HAP-1 (cell line): ENCODE measurements around the gene PKP1.

Experiments
- DNase-seq, 2 experiments: peaks; one replicate each; pipeline ENCODE4 v3.0.0-alpha.2; 2016 to 2020; ENCODE audit warnings: low spot score in 2 of 2
- H3K27me3 ChIP-seq: fragments of 250-450 bp; sonication (Bioruptor Pico); 2 replicates; pipeline ENCODE4 v1.5.1; 2020; ENCODE audit warnings: low read depth, mild to moderate bottlenecking, moderate library complexity
- H3K36me3 ChIP-seq: fragments of 250-450 bp; sonication (Bioruptor Pico); replicated peaks from 2 replicates; pipeline ENCODE4 v1.5.1; 2020; ENCODE audit warnings: mild to moderate bottlenecking
- H3K4me1 ChIP-seq: fragments of 250-450 bp; sonication (Bioruptor Pico); 2 replicates; pipeline ENCODE4 v1.5.1; 2020; ENCODE audit warnings: mild to moderate bottlenecking
- H3K4me3 ChIP-seq: fragments of 250-450 bp; sonication (Bioruptor Pico); 2 replicates; pipeline ENCODE4 v1.5.1; 2020; ENCODE audit warnings: mild to moderate bottlenecking, moderate library complexity
- H3K9me3 ChIP-seq: fragments of 250-450 bp; sonication (Bioruptor Pico); 2 replicates; pipeline ENCODE4 v1.5.1; 2020; ENCODE audit warnings: mild to moderate bottlenecking, moderate library complexity
- in situ Hi-C: fragments of 300-500 bp; cut with MboI; formaldehyde crosslinking; loops from 3 replicates; pipeline ENCODE4 v1.14.3; 2020; ENCODE audit warnings: low sequenced_read_pairs, inconsistent platforms, mixed read lengths

PKP1 gene

DNA sequence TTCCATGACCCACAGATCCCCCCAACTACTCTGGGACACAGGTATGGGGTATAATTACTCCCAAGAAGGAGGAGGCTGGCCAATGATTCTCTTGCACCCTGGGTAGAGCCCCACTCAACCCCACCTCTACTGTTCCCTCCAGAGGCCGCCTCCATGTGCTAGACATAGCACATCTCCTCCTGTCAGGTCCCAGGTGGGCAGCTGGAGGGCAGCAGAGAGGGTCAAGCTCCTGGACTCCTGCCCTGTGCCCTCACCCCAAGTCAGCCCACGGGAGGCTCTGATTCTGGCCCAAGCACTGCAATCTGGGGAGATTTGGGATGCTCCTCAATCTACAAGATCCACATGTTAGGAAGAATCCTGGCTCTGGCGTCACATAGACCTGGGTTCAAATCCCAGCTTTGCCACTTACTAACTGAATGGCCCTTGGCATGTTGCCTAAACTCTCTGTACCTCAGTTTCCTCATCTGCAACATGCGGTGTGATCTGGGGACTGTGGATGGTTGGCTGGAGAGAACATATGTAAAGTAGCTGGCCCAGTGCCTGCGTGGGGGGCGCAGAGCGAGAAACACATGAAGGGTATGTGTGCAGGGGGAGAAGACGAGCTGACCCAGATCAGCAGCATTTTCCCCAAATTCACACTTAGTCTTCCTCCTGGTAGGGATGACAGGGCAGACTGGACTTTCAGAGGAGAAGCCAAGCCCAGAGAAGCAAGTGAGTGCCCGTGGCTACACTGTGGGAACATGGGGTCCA lies 71.0 kb downstream of the PKP1 start:
- H3K4me3 ChIP-seq: no peak overlapping the region
- in situ Hi-C loops: no loop called here
- H3K36me3 ChIP-seq: no peaks in the 10 kb centered on the region
- H3K27me3 ChIP-seq: peaks cover 16% of the 10 kb centered on the region; the same call in 1 of the 2 replicates
- DNase-seq: no peak
- H3K9me3 ChIP-seq: no peaks in the 10 kb centered on the region
- no peaks in the 10 kb centered on the region for H3K4me1 ChIP-seq

DNA sequence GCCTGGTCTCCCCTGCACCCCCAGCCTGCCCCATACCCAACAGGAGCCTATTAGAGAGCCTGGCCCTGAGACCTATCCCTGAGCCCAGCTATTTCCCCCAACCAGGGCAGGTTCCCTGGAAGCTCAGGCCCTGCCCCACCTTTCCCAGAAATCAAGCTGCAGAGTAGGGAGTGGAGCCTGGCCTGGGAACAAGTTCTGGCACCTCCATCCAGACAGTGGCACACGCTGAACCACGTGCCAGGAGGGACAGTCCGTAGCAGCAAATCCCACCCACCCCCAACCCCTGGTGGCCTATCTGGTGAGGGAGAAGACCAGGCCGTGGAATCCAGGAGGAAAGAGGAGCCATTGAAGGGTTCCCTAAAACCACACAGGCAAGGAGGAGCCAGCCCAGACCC lies 71.6 kb downstream of the PKP1 start:
- H3K4me1 ChIP-seq: no peaks in the 10 kb centered on the region
- in situ Hi-C loops: no loop called here
- no peak overlapping the region for H3K4me3 ChIP-seq
- H3K27me3 ChIP-seq: peaks cover 16% of the 10 kb centered on the region; the same call in 1 of the 2 replicates
- H3K36me3 ChIP-seq: no peaks in the 10 kb centered on the region
- H3K9me3 ChIP-seq: no peaks in the 10 kb centered on the region
- DNase-seq: no peak

DNA sequence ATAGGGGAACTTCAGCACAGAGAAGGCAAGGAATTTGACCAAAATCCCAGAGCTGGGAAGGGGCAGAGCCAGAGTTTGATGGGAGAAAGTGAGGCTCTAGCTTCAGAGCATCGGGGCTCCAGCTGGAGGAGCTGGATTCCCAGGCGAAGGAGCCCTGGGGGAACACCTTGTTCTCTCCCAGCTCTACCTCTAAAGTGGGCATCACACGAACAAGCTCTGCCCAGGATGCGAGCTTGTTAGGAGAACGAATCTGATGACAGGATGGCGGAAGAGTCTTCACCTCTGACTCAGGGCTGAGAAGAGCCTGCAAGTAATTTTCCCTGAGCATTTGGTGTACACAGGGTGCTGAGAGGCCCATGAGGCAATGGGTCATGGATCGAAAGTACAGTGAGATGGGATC lies 72.2 kb downstream of the PKP1 start:
- H3K4me1 ChIP-seq: no peaks in the 10 kb centered on the region
- DNase-seq: no peak
- H3K4me3 ChIP-seq: no peak overlapping the region
- in situ Hi-C loops: no loop called here
- H3K9me3 ChIP-seq: no peaks in the 10 kb centered on the region
- H3K36me3 ChIP-seq: no peaks in the 10 kb centered on the region
- H3K27me3 ChIP-seq: peaks cover 13% of the 10 kb centered on the region; the same call in 1 of the 2 replicates

DNA sequence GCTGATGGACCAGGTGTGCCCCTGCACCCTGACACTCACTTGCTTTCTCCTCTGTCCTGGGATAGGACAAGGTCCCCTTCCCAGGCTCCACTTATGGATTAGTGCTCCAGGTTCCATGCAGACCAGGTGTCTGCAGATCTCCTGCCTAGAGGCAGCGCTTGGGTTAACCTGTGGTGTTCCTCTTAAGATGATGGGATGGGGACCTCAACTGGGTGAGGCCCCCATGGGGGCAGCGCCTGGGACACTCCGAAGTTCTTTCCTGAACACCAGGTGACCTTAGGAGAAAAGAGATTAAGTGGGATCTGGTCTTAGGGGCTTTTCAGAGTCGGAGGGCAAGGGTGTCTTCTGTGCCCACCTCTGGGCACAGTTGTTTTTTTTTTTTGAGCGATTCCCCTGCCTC lies 72.9 kb downstream of the PKP1 start:
- Histone ChIP-seq H3K36me3 (no peaks in the 10 kb centered on the region), H3K4me3 (no peak overlapping the region), H3K27me3 (peaks cover 10% of the 10 kb centered on the region; the same call in 1 of the 2 replicates), H3K4me1 (no peaks in the 10 kb centered on the region), H3K9me3 (no peaks in the 10 kb centered on the region)
- no peak for DNase-seq
- in situ Hi-C loops: no loop called here

DNA sequence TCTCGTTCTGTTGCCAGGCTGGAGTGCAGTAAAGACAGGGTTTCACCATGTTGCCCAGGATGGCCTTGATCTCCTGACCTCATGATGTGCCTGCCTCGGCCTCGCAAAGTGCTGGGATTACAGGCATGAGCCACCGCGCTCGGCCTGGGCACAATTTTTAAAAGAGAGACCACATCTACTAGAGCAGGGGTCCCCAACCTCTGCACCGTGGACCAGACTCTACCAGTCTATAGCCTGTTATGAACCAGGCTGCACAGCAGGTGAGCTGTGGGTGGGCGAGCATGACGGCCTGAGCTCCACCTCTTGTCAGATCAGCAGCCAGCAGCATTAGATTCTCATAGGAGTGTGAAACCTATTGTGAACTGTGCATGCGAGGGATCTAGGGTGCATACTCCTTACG lies 73.4 kb downstream of the PKP1 start:
- Histone ChIP-seq H3K4me1 (no peaks in the 10 kb centered on the region), H3K4me3 (no peak overlapping the region), H3K36me3 (no peaks in the 10 kb centered on the region), H3K27me3 (peaks cover 6% of the 10 kb centered on the region; the same call in 1 of the 2 replicates), H3K9me3 (no peaks in the 10 kb centered on the region)
- in situ Hi-C loops: no loop called here
- DNase-seq: no peak

DNA sequence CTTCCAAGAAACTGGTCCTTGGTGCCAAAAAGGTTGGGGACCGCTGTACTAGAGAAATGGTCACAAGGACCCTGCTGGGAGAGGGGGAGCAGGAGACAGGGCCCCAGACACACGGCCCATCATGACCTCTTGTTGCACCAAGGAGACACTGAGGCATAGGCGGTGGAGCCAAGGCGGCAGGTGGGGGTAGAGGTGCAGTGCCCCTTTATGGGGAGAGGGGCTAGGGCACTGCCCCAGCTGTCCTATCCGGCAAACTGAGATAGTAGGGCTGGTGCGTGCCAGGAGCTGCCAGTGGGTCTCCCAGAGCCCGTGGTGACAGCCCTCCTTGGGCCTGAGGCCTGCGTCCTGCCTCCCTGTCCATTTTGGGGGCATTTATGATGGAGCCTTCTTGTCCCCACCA lies 73.9 kb downstream of the PKP1 start:
- peaks cover 3% of the 10 kb centered on the region; the same call in 1 of the 2 replicates for H3K27me3 ChIP-seq
- no peaks in the 10 kb centered on the region for H3K4me1 ChIP-seq
- no peaks in the 10 kb centered on the region for H3K9me3 ChIP-seq
- H3K4me3 ChIP-seq: no peak overlapping the region
- in situ Hi-C loops: no loop called here
- DNase-seq: no peak
- H3K36me3 ChIP-seq: no peaks in the 10 kb centered on the region

DNA sequence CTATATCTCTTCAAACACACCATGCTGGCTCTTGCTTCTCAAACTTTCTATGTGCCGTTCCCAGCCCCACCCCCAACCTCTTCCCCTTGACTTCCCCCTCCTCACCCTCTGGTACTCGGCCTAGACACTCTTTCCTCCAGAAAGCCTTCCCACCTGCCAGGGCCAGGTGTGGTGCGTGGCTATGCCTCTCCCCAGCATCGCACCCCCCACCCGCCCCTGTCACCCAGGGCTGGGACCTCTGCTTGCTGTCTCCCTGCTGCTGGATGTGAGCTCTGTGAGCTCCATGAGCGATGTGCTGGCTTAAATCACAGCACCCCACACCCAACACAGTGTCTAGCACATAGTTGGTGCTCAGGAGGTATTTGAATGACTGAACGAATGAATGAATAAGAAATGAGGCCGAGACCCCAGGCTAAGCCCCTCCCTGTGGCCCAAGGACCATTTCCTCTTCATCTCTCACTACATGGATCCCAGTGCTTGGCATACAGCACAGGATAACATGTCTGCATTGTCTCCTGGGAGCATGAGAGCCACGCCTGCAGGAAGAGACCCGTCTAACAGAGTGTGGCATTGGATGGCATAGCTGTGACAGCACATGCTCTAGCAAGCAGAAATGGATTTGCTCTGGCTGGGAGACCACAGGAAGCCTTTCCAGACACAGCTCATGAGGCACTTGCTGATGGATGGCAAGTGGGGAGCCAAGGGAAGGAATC lies 74.5 kb downstream of the PKP1 start:
- Histone ChIP-seq H3K27me3 (peaks cover 2% of the 10 kb centered on the region; the same call in 1 of the 2 replicates), H3K9me3 (no peaks in the 10 kb centered on the region), H3K4me3 (no peak overlapping the region), H3K36me3 (no peaks in the 10 kb centered on the region), H3K4me1 (no peaks in the 10 kb centered on the region)
- no peak for DNase-seq
- in situ Hi-C loops: no loop called here

DNA sequence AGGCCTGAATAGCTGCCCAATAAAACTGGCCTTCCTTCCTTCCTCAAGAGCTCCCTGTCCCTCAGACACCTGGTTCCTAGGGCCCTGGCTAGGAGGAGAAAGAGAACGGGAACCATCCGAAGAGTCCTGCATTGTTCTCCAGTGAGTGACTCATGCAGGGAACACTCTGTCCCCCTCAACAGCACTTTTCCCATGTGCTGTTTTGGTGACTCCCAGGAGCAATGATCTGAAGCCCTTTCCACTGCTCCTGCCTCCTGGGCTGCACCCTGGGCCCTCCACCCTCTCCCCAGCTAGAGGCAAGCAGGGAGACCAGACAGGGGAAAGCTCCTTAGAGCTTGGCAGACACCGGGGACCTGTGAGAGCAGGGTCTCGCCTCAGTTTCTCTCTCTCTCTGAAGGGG lies 75.3 kb downstream of the PKP1 start:
- Histone ChIP-seq H3K4me3 (no peak overlapping the region), H3K36me3 (no peaks in the 10 kb centered on the region), H3K9me3 (no peaks in the 10 kb centered on the region), H3K27me3 (peaks cover 2% of the 10 kb centered on the region; the same call in 1 of the 2 replicates), H3K4me1 (no peaks in the 10 kb centered on the region)
- in situ Hi-C loops: no loop called here
- no peak for DNase-seq

DNA sequence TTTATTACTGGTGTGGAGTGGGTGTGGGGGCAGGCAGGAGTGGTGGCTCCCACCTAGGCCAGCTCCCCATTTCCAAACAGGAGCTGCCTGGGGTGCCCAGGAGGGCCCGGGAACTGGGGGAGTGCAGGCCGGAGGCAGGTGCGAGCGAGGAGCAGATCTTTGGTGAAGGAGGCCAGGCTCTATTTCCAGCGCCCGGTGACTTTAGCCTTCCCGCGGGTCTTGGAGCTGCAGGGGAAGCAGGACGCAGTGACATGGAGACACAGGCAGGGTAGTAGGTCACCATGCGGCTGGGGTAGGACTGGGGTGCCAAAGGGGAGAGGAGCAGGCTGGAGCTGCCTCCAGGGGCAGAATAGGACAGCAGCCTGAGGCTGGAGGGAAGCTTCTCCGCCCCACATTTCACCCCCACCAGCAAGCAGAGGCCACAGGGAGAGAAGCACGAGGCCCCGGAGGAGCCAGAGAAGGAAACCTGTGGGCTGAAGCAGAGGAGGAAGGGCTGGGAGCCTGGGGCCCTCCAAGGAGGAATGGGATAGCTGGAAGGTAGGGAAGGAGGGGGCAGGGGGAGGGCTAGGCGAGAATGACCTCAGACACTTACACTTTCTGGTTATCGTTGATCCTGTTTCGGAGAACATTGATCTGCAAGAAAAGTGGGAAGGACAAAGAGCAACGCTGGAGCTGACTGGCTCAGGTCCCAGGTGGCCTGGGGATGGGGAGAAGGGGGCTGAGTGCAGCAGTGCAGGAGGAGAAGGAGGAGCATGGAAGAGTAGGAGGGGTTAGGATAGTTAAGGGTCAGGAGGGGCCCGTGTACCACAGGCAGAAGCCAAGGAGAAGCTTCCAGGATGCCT lies 75.9 kb downstream of the PKP1 start:
- in situ Hi-C loops: no loop called here
- no peaks in the 10 kb centered on the region for H3K4me1 ChIP-seq
- DNase-seq: no peak

DNA sequence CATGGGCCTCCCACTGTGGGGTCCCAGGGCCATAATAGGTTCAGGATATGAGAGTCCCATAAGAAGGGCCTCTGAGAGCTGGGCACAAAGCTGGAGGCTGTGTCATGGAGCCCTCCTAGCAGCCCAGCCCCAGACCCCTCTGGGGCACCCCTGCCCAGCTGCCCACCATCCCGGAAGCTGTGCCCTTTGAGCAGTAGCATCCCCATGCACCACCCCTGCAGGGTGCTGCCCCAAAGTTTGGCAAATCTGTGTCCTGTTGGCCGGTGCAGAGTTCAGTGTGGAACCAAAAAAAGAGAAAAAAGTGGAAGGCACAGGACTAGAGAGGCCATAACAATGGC lies 76.5 kb downstream of the PKP1 start:
- Histone ChIP-seq H3K4me3 (no peak overlapping the region), H3K9me3 (no peaks in the 10 kb centered on the region), H3K36me3 (no peaks in the 10 kb centered on the region), H3K4me1 (no peaks in the 10 kb centered on the region), H3K27me3 (peaks cover 2% of the 10 kb centered on the region; the same call in 1 of the 2 replicates)
- DNase-seq: no peak
- in situ Hi-C loops: loop anchor here (5.0 kb wide), 1 partner anchor 108 kb away; no protein-coding TSS in a partner anchor

More for the DNA sequence above, 75.9 kb downstream of the PKP1 start:
- H3K27me3 ChIP-seq: peaks cover 2% of the 10 kb centered on the region; the same call in 1 of the 2 replicates
- H3K36me3 ChIP-seq: no peaks in the 10 kb centered on the region
- no peak overlapping the region for H3K4me3 ChIP-seq
- no peaks in the 10 kb centered on the region for H3K9me3 ChIP-seq

DNA sequence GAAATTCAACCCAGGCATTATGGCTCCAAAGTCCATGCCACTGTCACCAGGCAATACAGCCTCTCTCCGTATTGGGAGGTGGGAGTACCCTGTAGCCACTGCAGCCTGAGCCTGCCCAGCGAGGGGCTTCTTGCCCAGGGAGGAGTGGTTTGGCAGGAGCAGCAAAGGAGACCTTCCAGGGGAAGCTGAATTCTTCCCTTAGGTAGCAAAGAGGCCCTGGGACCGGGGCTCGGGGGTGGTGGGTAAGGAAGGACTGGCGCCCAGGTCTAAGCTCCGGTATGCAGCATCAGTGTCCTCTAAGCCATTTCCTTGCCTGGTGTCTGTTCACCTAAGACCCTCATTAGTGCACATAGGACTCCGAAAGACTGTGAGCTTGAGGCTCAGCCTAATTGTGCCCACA lies 77.2 kb downstream of the PKP1 start:
- in situ Hi-C loops: loop anchor here (5.0 kb wide), 1 partner anchor 108 kb away; no protein-coding TSS in a partner anchor
- Histone ChIP-seq H3K36me3 (no peaks in the 10 kb centered on the region), H3K9me3 (no peaks in the 10 kb centered on the region), H3K4me1 (no peaks in the 10 kb centered on the region), H3K4me3 (no peak overlapping the region), H3K27me3 (peaks cover 2% of the 10 kb centered on the region; the same call in 1 of the 2 replicates)
- DNase-seq: no peak

DNA sequence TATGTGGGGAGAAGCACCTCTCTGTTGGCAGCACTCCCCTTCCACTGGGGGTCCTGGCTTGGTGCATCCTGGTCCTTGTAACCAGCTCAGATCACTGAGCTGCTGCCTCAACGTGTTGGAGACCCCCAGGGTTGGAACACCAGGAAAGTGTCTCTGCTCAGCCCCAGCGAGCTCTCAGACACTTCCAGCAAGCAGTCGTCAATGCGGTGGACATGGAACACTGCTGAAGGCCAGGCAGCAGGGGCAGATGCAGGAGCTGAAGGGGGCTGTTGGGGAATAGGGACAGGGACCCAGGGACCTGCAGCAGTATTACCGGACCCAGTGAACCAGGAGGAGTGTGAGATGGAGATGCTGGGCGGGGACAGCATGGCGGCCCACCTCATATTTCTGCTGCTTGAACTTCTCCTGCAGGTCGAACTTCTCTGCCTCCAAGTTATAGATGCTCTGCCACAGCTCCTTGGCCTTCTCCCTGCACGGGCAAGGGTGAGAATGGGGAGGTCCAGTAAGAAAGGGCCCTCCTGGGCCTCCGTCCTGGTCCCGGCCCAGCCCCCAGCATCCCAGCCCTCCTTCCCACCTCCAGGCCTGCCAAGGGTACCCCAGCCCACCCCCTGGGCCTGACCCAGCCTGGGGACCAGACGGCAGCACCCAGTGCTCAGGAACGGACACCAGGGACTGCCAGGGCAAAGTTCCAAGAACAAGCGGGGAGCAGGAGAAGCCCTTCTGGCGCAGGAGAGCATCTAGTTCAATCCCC lies 77.8 kb downstream of the PKP1 start:
- DNase-seq: no peak
- no peaks in the 10 kb centered on the region for H3K4me1 ChIP-seq
- H3K27me3 ChIP-seq: peaks cover 2% of the 10 kb centered on the region; the same call in 1 of the 2 replicates
- in situ Hi-C loops: loop anchor here (5.0 kb wide), 1 partner anchor 109 kb away; no protein-coding TSS in a partner anchor
- no peaks in the 10 kb centered on the region for H3K9me3 ChIP-seq
- no peak overlapping the region for H3K4me3 ChIP-seq
- H3K36me3 ChIP-seq: no peaks in the 10 kb centered on the region
